Tibial nerve (tissue), 4 donors: ENCODE measurements around the gene CCRL2. TPM values are rescaled to one million over a fixed set of nuclear protein-coding genes. Genes with fewer than 3 reads are reported as not detected.
"Not testable (repeated sequence)": the region's sequence is repeated elsewhere in the genome, so short reads cannot be mapped to it uniquely, and the experiment has no call there.

Experiments used
- DNase-seq, 2 donors: peaks; one replicate each; pipeline ENCODE4 v3.0.0-alpha.2; 2019; ENCODE audit warnings: low spot score in 2 of 2
- H3K27ac ChIP-seq, 4 donors: fragments of 200-600 bp; sonication (generic) in 3 of 4; one replicate each; pipeline ENCODE4 v1.5.1; 2017 to 2019; ENCODE audit warnings: mild to moderate bottlenecking in 1 of 4
- H3K27me3 ChIP-seq, 2 donors: fragments of 200-600 bp; sonication (generic) in 1 of 2; one replicate each; pipeline versions ENCODE4 v1.5.1 to v1.6.0; 2017 to 2019
- H3K36me3 ChIP-seq, 3 donors: fragments of 200-600 bp; sonication (generic); one replicate each; pipeline ENCODE4 v1.5.1; 2018 to 2019
- H3K4me1 ChIP-seq, 4 donors: fragments of 200-600 bp; sonication (generic) in 3 of 4; one replicate each; pipeline ENCODE4 v1.5.1; 2017 to 2019
- H3K4me3 ChIP-seq, 4 donors: fragments of 200-600 bp; sonication (generic) in 3 of 4; one replicate each; pipeline ENCODE4 v1.5.1; 2017 to 2019; ENCODE audit warnings: mild to moderate bottlenecking in 1 of 4, moderate library complexity in 1 of 4
- H3K9me3 ChIP-seq, 4 donors: fragments of 200-600 bp; sonication (generic) in 3 of 4; one replicate each; pipeline ENCODE4 v1.5.1; 2017 to 2019
- EP300 ChIP-seq, 2 donors: sonication (generic); formaldehyde crosslinking; IDR thresholded peaks; one replicate each; pipeline ENCODE4 v1.6.1; 2017; ENCODE audit warnings: antibody characterized with exemption in 2 of 2, mild to moderate bottlenecking in 1 of 2
- POLR2A ChIP-seq, 2 donors: fragments of 450-650 bp; IDR thresholded peaks; one replicate each; pipeline ENCODE4 v1.6.1; 2017; ENCODE audit warnings: antibody characterized with exemption in 2 of 2, mild to moderate bottlenecking in 2 of 2, moderate library complexity in 2 of 2
- WGBS, 2 donors: methylation state at CpG; one replicate each; pipeline ENCODE4 v1.1.5; 2018; 5-methylcytosine and 5-hydroxymethylcytosine counted together
- total RNA-seq, 4 donors: library from RNA; depleted of rRNA; stranded (reverse); fragments of >200 nt; gene quantifications; one replicate each; pipeline ENCODE4 v1.1.0, GENCODE V29; 2016
- TF ChIP-seq, protein P1 (sequence below), 5 experiments: fragments of 200-600 bp in 3 of 5; fragments of 450-650 bp in 2 of 5; sonication (generic) in 3 of 5; IDR thresholded peaks; one replicate each; pipeline ENCODE4 v1.5.1; 2016 to 2019; ENCODE audit warnings: antibody characterized with exemption in 5 of 5, mild to moderate bottlenecking in 3 of 5, moderate library complexity in 2 of 5

The CCRL2 gene
- total RNA-seq, 4 donors from 2014 or later, result 1.3 to 2.7 (median 1.9) TPM

DNA sequence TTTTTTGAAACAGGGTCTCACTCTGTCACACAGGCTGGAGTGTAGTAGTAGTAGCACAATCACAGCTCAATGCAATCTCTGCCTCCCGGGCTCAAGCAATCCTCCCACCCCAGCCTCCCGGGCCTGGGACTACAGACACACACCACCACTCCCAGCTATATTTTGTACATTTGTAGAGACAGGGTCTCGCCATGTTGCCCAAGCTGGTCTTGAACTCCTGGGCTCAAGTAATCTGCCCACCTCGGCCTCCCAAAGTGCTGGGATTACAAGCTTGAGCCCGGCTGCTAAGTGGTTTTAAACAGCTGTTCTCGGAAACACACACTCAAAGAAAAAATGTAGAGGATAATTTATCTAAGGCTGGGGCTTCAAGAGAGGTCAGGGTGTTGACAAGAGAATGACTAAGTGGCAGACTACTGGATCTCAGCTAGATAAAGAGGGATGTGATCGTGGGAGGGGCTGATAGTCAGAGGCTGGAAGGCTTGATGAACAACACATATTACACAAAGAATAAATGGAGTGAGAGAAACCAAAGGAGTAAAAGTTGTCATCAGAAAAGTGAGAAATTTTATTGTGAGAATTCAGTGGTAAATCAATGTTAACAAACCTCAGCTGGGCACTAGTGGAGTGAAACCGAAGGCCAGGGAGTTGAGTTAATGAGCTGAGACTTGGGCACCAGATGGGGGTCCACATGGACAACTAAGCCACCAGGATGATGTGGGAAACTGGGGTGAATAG, 6.9 kb upstream of the CCRL2 start:
- WGBS, 2 donors, result 79 to 81% methylated on average over 8 of the region's 8 CpGs
- H3K27ac ChIP-seq, result no peak overlapping the region

DNA sequence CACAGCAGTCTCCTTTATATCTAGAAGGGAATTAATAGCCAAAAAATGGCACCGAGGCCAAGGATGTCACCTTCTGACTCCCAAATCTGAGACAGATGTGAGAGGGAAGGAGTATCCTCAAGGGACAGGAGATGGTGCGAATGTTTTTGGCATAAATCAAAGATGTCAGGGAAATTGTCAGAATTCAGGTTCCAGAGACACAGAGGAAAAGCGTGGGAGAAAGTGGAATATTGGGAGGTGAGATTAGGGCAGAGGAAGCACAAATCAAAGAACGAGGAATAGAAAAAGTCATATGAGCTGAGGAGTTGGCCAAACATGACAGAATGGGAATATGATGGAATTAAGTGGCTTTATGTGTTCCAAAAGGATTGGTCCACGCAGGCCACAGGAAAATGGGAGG, 6.2 kb upstream of the CCRL2 start:
- Histone ChIP-seq H3K4me3 (no peak overlapping the region), H3K9me3 (no peaks in the 10 kb centered on the region), H3K27ac (no peak overlapping the region), H3K27me3 (no peaks in the 10 kb centered on the region), H3K36me3 (no peaks in the 10 kb centered on the region), H3K4me1 (peaks cover 0 to 12% (median 4%) of the 10 kb centered on the region in 4 donors)
- no peak for DNase-seq
- WGBS, 2 donors, result 79 to 87% methylated on average over 5 of the region's 5 CpGs
- TF ChIP-seq EP300 (IDR thresholded peaks at IDR 0.05) (no peak), POLR2A (IDR thresholded peaks at IDR 0.05) (no peak)
- TF ChIP-seq, protein P1, sequence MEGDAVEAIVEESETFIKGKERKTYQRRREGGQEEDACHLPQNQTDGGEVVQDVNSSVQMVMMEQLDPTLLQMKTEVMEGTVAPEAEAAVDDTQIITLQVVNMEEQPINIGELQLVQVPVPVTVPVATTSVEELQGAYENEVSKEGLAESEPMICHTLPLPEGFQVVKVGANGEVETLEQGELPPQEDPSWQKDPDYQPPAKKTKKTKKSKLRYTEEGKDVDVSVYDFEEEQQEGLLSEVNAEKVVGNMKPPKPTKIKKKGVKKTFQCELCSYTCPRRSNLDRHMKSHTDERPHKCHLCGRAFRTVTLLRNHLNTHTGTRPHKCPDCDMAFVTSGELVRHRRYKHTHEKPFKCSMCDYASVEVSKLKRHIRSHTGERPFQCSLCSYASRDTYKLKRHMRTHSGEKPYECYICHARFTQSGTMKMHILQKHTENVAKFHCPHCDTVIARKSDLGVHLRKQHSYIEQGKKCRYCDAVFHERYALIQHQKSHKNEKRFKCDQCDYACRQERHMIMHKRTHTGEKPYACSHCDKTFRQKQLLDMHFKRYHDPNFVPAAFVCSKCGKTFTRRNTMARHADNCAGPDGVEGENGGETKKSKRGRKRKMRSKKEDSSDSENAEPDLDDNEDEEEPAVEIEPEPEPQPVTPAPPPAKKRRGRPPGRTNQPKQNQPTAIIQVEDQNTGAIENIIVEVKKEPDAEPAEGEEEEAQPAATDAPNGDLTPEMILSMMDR (IDR thresholded peaks at IDR 0.05), result no peak

More for the DNA sequence above, 6.9 kb upstream of the CCRL2 start:
- DNase-seq, result no peak
- Histone ChIP-seq H3K9me3 (no peaks in the 10 kb centered on the region), H3K36me3 (no peaks in the 10 kb centered on the region), H3K27me3 (no peaks in the 10 kb centered on the region), H3K4me1 (peaks cover 0 to 5% (median 4%) of the 10 kb centered on the region in 4 donors), H3K4me3 (no peak overlapping the region)
- TF ChIP-seq EP300 (IDR thresholded peaks at IDR 0.05) (no peak), POLR2A (IDR thresholded peaks at IDR 0.05) (no peak)
- TF ChIP-seq, protein P1 (IDR thresholded peaks at IDR 0.05), result no peak

DNA sequence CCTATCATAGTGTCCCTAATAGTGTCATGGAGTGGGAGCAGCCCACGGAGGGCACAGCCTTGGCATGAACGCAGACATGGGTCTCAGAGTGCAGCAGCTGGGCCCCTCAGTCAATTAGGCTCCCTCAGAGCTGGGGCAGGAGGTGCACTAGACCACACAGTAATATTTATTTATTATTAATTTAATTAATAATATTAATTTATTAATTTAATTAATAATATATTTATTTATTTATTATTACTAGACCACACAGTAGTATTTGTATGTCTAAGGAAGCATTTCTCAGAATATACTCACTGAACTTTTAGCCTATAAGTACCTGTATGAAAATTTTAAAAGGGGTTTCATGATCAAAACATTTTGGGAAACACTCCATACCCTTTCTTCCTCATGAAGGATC, 5.5 kb upstream of the CCRL2 start:
- WGBS, 2 donors, result 84 to 95% methylated on average over 2 of the region's 2 CpGs
- H3K27me3 ChIP-seq, result no peaks in the 10 kb centered on the region
- TF ChIP-seq, protein P1 (IDR thresholded peaks at IDR 0.05), result no peak
- TF ChIP-seq EP300 (IDR thresholded peaks at IDR 0.05) (no peak), POLR2A (IDR thresholded peaks at IDR 0.05) (no peak)
- no peaks in the 10 kb centered on the region for H3K9me3 ChIP-seq
- no peak overlapping the region for H3K4me3 ChIP-seq
- DNase-seq, result no peak
- H3K36me3 ChIP-seq, result no peaks in the 10 kb centered on the region
- no peak overlapping the region for H3K27ac ChIP-seq
- H3K4me1 ChIP-seq, result peaks cover 0 to 19% (median 5%) of the 10 kb centered on the region in 4 donors

DNA sequence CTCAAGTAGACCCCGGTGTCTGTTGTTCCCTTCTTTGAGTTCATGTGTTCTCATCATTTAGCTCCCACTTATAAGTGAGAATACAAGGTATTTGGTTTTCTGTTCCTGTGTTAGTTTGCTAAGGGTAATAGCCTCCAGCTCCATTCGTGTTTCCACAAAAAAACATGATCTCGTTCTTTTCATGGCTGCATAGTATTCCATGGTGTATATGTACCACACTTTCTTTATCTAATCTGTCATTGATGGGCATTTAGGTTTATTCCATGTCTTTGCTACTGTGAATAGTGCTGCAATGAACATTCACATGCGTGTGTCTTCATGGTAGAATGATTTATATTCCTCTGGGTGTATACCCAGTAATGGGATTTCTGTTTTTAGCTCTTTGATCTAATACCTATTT, 4.2 kb upstream of the CCRL2 start:
- H3K9me3 ChIP-seq, result not testable (repeated sequence)
- WGBS, 2 donors, result 91 to 92% methylated on average over 4 of the region's 4 CpGs

DNA sequence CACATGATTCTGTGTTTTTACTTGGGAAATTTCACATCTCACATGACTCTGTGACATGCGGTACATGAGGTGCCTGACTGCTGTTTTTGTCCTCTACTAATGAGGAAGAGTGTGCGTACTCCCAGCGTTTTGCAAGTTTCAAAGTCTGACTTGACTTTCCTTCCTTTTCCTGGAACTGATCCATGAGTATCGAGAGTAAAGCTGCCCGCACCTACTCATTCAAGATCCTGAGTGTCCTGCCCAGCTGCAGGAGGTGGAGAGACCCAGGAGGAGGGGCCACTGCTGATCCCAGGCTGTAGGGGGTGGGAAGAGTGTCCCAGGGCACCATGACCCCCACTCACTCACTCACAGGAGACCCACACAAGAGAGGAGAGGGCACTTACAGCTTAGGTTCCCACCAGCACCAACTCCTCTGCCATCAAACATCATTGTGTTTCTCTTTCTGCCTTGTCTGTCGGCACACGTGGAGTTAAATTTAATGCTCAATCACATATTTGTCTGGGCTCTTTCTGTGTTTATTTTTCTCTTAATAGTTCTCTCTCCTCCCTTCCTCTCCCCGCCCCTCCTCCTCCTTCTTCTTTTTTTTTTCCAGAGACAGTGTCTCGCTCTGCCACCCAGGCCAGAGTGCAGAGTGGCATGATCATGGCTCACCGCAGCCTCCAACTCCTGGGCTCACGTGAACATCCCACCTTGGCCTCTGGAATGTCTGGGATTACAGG, 1.6 kb upstream of the CCRL2 start:
- peaks cover 0 to 23% (median 5%) of the 10 kb centered on the region in 4 donors for H3K4me1 ChIP-seq
- peak in 1 of 2 donors; percentile 50 for DNase-seq
- no peaks in the 10 kb centered on the region for H3K36me3 ChIP-seq
- H3K27ac ChIP-seq, result peak overlapping the region; percentile 22 to 82 (median 69)
- WGBS, 2 donors, result 34 to 38% methylated on average over 11 of the region's 11 CpGs
- TF ChIP-seq EP300 (IDR thresholded peaks at IDR 0.05), result peak; percentile 85 to 93
- no peak for TF ChIP-seq POLR2A (IDR thresholded peaks at IDR 0.05)
- H3K4me3 ChIP-seq, result no peak overlapping the region
- H3K27me3 ChIP-seq, result no peaks in the 10 kb centered on the region
- no peaks in the 10 kb centered on the region for H3K9me3 ChIP-seq

More for the DNA sequence above, 4.2 kb upstream of the CCRL2 start:
- not testable (repeated sequence) for H3K27ac ChIP-seq, DNase-seq, H3K36me3 ChIP-seq, H3K27me3 ChIP-seq, H3K4me3 ChIP-seq
- H3K4me1 ChIP-seq, result peaks cover 0 to 23% (median 5%) of the 10 kb centered on the region in 4 donors

DNA sequence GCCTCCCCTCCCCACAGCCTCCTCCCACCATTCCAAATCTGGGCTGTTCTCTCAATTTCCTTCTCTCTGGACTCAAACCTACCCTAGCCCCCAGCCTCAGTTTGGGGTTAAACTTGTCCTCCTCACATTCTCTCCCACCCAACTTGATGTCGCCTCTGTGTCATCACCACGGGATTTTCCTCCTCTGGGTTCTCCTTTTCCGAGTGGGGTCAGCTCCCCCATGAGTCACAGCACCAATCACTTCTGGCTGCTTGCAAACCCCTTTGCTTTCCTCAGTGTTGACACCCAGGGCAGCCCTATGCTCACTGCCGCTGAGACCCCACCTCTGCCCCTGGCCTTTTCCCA, 644 bp upstream of the CCRL2 start:
- Histone ChIP-seq H3K4me3 (peak overlapping the region in 1 of 4 donors; percentile 36), H3K4me1 (peaks cover 0 to 23% (median 5%) of the 10 kb centered on the region in 4 donors), H3K9me3 (no peaks in the 10 kb centered on the region), H3K27ac (peak overlapping the region; percentile 22 to 82 (median 69)), H3K36me3 (no peaks in the 10 kb centered on the region), H3K27me3 (no peaks in the 10 kb centered on the region)
- 30 to 53% methylated on average over 4 of the region's 4 CpGs for WGBS, 2 donors
- no peak for DNase-seq
- peak in 1 of 2 donors; percentile 10 for TF ChIP-seq EP300 (IDR thresholded peaks at IDR 0.05)
- no peak for TF ChIP-seq POLR2A (IDR thresholded peaks at IDR 0.05)
- TF ChIP-seq, protein P1 (IDR thresholded peaks at IDR 0.05), result no peak
